ENCODE results near the gene TMEM119.
A peak's percentile ranks its signal among the peaks of the same experiment; 100 is the strongest.

The TMEM119 gene

GRCh38 chr12:108566452-108566851 lies 31.4 kb downstream of the TMEM119 start:
- DNase-seq (ENCODE audit: low read depth), result no peak
- H3K4me3 ChIP-seq (ENCODE audit: low read depth, low read length), result no peak overlapping the region
- TF ChIP-seq CTCF (conservative IDR thresholded peaks at IDR 0.05; ENCODE audit: low read depth, low read length), result no peak

GRCh38 chr12:108565976-108566375 lies 31.9 kb downstream of the TMEM119 start:
- no peak overlapping the region for H3K4me3 ChIP-seq (ENCODE audit: low read depth, low read length)
- peak; percentile 76 for DNase-seq (ENCODE audit: low read depth)
- no peak for TF ChIP-seq CTCF (conservative IDR thresholded peaks at IDR 0.05; ENCODE audit: low read depth, low read length)

- no peak overlapping the region for H3K4me3 ChIP-seq (ENCODE audit: low read depth, low read length)
- no peak for TF ChIP-seq CTCF (conservative IDR thresholded peaks at IDR 0.05; ENCODE audit: low read depth, low read length)
- DNase-seq (ENCODE audit: low read depth), result no peak
Observed at GRCh38 chr12:108565146-108565545, 32.7 kb downstream of the TMEM119 start.

GRCh38 chr12:108564724-108565123 lies 33.2 kb downstream of the TMEM119 start:
- H3K4me3 ChIP-seq (ENCODE audit: low read depth, low read length), result no peak overlapping the region
- TF ChIP-seq CTCF (conservative IDR thresholded peaks at IDR 0.05; ENCODE audit: low read depth, low read length), result no peak

GRCh38 chr12:108563804-108564151 lies 34.1 kb downstream of the TMEM119 start:
- H3K4me3 ChIP-seq (ENCODE audit: low read depth, low read length), result peak overlapping the region; percentile 81
- DNase-seq (ENCODE audit: low read depth), result no peak
- no peak for TF ChIP-seq CTCF (conservative IDR thresholded peaks at IDR 0.05; ENCODE audit: low read depth, low read length)

More at GRCh38 chr12:108564724-108565123, 33.2 kb downstream of the TMEM119 start:
- peak; percentile 23 for DNase-seq (ENCODE audit: low read depth)

GRCh38 chr12:108563136-108563803 lies 34.6 kb downstream of the TMEM119 start:
- TF ChIP-seq CTCF (conservative IDR thresholded peaks at IDR 0.05; ENCODE audit: low read depth, low read length), result peak; percentile 99
- peak; percentile 94 for DNase-seq (ENCODE audit: low read depth)
- peak overlapping the region; percentile 81 for H3K4me3 ChIP-seq (ENCODE audit: low read depth, low read length)

Data from choroid plexus epithelial cell (primary cell).